Dermis lymphatic vessel endothelial cell (primary cell): ENCODE results near the gene ULK4. TPM values are rescaled to one million over a fixed set of nuclear protein-coding genes. Genes with fewer than 3 reads are reported as not detected.

Experiments used
- total RNA-seq: library from RNA; depleted of rRNA; stranded (reverse); fragments of >200 nt; gene quantifications from 2 replicates; pipeline ENCODE4 v1.2.1, GENCODE V29; 2014

The ULK4 gene
- total RNA-seq = 9.1 and 14.2 TPM in 2 replicates

DNA sequence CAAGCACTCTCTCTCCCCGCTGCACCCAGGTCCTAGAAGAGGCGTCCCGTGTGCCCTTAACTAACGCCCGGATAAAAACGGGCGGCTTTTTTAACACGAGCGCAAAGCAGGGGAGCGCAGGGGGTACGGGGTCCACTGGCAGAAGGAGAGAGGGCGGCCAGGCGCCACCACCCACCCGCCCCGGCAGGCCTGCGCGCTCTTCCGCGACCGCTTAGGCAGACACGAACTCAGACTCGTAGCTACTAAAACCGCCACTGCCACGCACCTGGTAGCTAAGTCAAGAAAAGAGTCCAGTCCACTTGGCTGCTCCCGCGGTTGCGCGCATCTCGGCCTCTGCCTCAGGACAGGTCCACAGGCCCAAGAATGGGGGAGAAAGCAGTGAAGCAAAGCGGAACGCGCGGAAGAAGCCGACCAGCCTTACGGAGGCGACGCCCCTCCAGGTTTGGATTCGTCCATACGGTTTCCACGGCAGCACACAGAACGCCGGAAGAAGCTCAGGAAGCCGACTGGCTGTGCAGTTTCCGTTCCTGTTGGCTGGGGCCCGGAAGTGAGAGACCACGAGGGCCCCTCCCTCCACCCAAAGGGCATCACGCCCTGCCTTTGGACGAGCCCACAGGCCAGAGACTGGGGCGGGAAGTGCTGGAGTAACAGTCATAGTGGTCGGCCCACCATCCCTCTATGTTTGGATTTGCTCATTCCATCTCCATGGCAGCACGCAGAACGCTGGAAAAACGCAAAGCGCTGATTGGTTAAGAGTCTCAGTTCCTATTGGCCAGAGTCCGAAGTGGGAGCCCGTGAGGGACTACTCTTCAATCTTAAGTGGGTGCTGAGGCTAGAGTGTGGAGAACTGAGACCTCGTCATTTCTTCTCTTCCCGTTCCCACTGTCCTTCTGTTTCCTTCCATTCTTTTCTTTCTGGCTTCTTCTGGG lies at the start of gene ULK4:
Gene ULK4, minus strand, starts transcription at position 353 of the 929 bp plus-strand sequence. CDS start 7,344 bp downstream, outside the sequence.

DNA sequence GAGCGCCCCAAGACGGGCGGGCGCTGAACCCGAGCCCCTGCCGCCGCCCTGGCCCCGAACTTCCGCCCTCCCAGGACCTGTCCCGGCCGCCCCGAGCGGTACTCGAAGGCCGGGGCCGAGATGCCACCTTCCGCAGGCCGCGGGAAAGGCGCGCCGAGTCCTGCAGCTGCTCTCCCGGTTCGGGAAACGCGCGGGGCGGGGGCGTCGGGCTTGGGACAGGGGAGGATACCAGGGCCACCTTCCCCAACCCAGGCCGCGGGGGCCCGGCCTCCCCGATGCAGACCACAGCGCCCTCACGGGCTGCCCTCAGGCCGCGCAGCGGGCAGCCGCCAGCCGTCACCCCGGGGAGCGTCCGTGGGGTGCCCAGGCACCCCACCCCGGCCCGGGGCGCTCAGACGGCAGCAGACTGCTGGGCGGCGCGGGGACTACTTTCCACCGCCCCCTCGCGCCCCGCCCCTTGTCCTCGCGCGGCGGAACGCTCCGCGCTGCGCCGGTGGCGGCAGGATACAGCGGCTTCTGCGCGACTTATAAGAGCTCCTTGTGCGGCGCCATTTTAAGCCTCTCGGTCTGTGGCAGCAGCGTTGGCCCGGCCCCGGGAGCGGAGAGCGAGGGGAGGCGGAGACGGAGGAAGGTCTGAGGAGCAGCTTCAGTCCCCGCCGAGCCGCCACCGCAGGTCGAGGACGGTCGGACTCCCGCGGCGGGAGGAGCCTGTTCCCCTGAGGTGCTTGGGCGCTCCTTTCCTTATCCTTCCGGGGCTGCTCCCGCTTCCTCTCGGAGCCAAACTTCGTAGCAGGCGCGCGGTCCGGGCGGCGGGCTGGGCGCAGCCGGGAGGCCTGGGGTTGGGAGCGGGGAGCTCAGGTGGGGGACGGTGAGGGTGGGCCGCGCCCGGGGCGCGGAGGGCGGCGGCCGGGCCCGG lies 762.7 kb downstream of the ULK4 start, which contains the start of gene CTNNB1:
Gene CTNNB1, plus strand, starts transcription at position 556 of the 916 bp plus-strand sequence. CDS start 24,564 bp downstream, outside the sequence.

Other genes with a start within 250 kb of the ULK4 start
- 31.6 and 32.3 TPM in 2 replicates for gene TRAK1, start 129.3 kb upstream of the ULK4 start, total RNA-seq